GM19372 (cell line): Measurements from ENCODE around the gene HMGCL.
A peak's percentile ranks its signal among the peaks of the same experiment; 100 is the strongest.
"Not testable (repeated sequence)": the region's sequence is repeated elsewhere in the genome, so short reads cannot be mapped to it uniquely, and the experiment has no call there.

Experiments
- ATAC-seq: cut with Tn5 transposase; IDR thresholded peaks from one replicate; pipeline ENCODE4 v1.9.1; 2021; ENCODE audit warnings: mild to moderate bottlenecking, low read depth, moderate library complexity; ENCODE audit not compliant: unreplicated experiment

Gene HMGCL

GRCh38 chr1:23799570-23800399, 25.4 kb downstream of the HMGCL start:
- peak; percentile 4 for ATAC-seq

GRCh38 chr1:23799255-23799569, 26.0 kb downstream of the HMGCL start:
- ATAC-seq, result no peak

- no peak for ATAC-seq
These were observed 26.5 kb downstream of the HMGCL start for GRCh38 chr1:23798662-23799142.

- ATAC-seq, result no peak
These were observed 27.5 kb downstream of the HMGCL start for GRCh38 chr1:23797478-23798448.

GRCh38 chr1:23796466-23797271, 28.6 kb downstream of the HMGCL start:
- ATAC-seq, result no peak

- ATAC-seq, result no peak
These were observed 29.4 kb downstream of the HMGCL start for GRCh38 chr1:23795676-23796465.

GRCh38 chr1:23794732-23795182, 30.5 kb downstream of the HMGCL start:
- ATAC-seq, result not testable (repeated sequence)

GRCh38 chr1:23793861-23794731, 31.1 kb downstream of the HMGCL start:
- no peak for ATAC-seq

GRCh38 chr1:23793018-23793781, 32.0 kb downstream of the HMGCL start:
- ATAC-seq, result no peak

- ATAC-seq, result no peak
These were observed 32.9 kb downstream of the HMGCL start for GRCh38 chr1:23792151-23792945.

- ATAC-seq, result no peak
These were observed 33.6 kb downstream of the HMGCL start for GRCh38 chr1:23791516-23792047.

- peak; percentile 85 for ATAC-seq
These were observed 34.3 kb downstream of the HMGCL start, which contains the start of gene LYPLA2 for GRCh38 chr1:23790696-23791515. TSS of gene LYPLA2 (plus strand) at chr1:23791145. CDS start at chr1:23792683, 1,538 bp downstream.

- ATAC-seq, result no peak
These were observed 36.5 kb downstream of the HMGCL start for GRCh38 chr1:23788695-23789094.

GRCh38 chr1:23787701-23788100, 37.5 kb downstream of the HMGCL start:
- no peak for ATAC-seq

GRCh38 chr1:23784846-23785245, 40.4 kb downstream of the HMGCL start:
- no peak for ATAC-seq

- ATAC-seq, result not testable (repeated sequence)
These were observed 42.1 kb downstream of the HMGCL start for GRCh38 chr1:23783141-23783540.
